Measurements from ENCODE around the gene SLC27A5.
"Not testable (repeated sequence)": the region's sequence is repeated elsewhere in the genome, so short reads cannot be mapped to it uniquely, and the experiment has no call there.

Gene SLC27A5

GRCh38 chr19:58474291-58474996 is 37.3 kb downstream of the SLC27A5 start:
- ATAC-seq (no peak), DNase-seq (no peak)
- Mint-ChIP-seq H3K4me1 (peaks cover 45% of the 10 kb centered on the region), H3K27ac (no peak overlapping the region), H3K9me3 (no peaks in the 10 kb centered on the region), H3K27me3 (no peaks in the 10 kb centered on the region), H3K4me3 (peak overlapping the region; percentile 85 to 92)

GRCh38 chr19:58473775-58474174 is 38.0 kb downstream of the SLC27A5 start:
- ATAC-seq (no peak), DNase-seq (no peak)
- Mint-ChIP-seq H3K4me1 (peaks cover 50% of the 10 kb centered on the region), H3K9me3 (no peaks in the 10 kb centered on the region), H3K4me3 (no peak overlapping the region), H3K27ac (no peak overlapping the region), H3K27me3 (no peaks in the 10 kb centered on the region)

GRCh38 chr19:58471736-58472135 is 40.1 kb downstream of the SLC27A5 start:
- H3K27ac Mint-ChIP-seq: no peak overlapping the region
- no peak overlapping the region for H3K4me3 Mint-ChIP-seq
- DNase-seq (no peak), ATAC-seq (no peak)
- peaks cover 51% of the 10 kb centered on the region for H3K4me1 Mint-ChIP-seq
- H3K27me3 Mint-ChIP-seq: no peaks in the 10 kb centered on the region
- H3K9me3 Mint-ChIP-seq: no peaks in the 10 kb centered on the region

- peaks cover 50% of the 10 kb centered on the region for H3K4me1 Mint-ChIP-seq
- not testable (repeated sequence) for H3K27me3 Mint-ChIP-seq, ATAC-seq, H3K27ac Mint-ChIP-seq, DNase-seq, H3K9me3 Mint-ChIP-seq, H3K4me3 Mint-ChIP-seq
These were observed 40.8 kb downstream of the SLC27A5 start for GRCh38 chr19:58470837-58471543.

- Mint-ChIP-seq H3K9me3 (no peaks in the 10 kb centered on the region), H3K4me1 (peaks cover 37% of the 10 kb centered on the region), H3K27ac (peak overlapping the region in 1 of 2 donors; percentile 48), H3K4me3 (no peak overlapping the region), H3K27me3 (no peaks in the 10 kb centered on the region)
- ATAC-seq (no peak), DNase-seq (no peak)
These were observed 42.4 kb downstream of the SLC27A5 start for GRCh38 chr19:58469241-58470013.

GRCh38 chr19:58468216-58468839 is 43.5 kb downstream of the SLC27A5 start:
- peak overlapping the region in 1 of 2 donors; percentile 31 for H3K27ac Mint-ChIP-seq
- DNase-seq: no peak
- no peaks in the 10 kb centered on the region for H3K27me3 Mint-ChIP-seq
- H3K4me3 Mint-ChIP-seq: peak overlapping the region; percentile 82 to 97
- ATAC-seq: no peak
- peaks cover 26% of the 10 kb centered on the region for H3K4me1 Mint-ChIP-seq
- no peaks in the 10 kb centered on the region for H3K9me3 Mint-ChIP-seq

GRCh38 chr19:58466760-58467589 is 44.8 kb downstream of the SLC27A5 start, which contains the start of gene ZNF324:
Gene ZNF324, plus strand, starts transcription at chr19:58467080. Its CDS starts 2,106 bp downstream, at chr19:58469186.
- H3K4me1 Mint-ChIP-seq: peaks cover 26% of the 10 kb centered on the region
- DNase-seq: peak; percentile 93 to 97
- H3K4me3 Mint-ChIP-seq: peak within 1 kb of the TSS; percentile 82 to 97
- H3K27me3 Mint-ChIP-seq: no peaks in the 10 kb centered on the region
- peak; percentile 98 for ATAC-seq
- H3K9me3 Mint-ChIP-seq: no peaks in the 10 kb centered on the region
- peak within 1 kb of the TSS; percentile 86 to 94 for H3K27ac Mint-ChIP-seq

GRCh38 chr19:58466089-58466759 is 45.6 kb downstream of the SLC27A5 start:
- ATAC-seq: peak; percentile 36
- Mint-ChIP-seq H3K4me1 (peaks cover 26% of the 10 kb centered on the region), H3K27me3 (no peaks in the 10 kb centered on the region), H3K4me3 (peak overlapping the region; percentile 82 to 97), H3K27ac (no peak overlapping the region), H3K9me3 (no peaks in the 10 kb centered on the region)
- no peak for DNase-seq

GRCh38 chr19:58460039-58460438 is 51.8 kb downstream of the SLC27A5 start:
- Mint-ChIP-seq H3K4me3 (no peak overlapping the region), H3K27me3 (no peaks in the 10 kb centered on the region), H3K27ac (no peak overlapping the region), H3K9me3 (no peaks in the 10 kb centered on the region), H3K4me1 (no peaks in the 10 kb centered on the region)
- ATAC-seq (no peak), DNase-seq (no peak)

- H3K27me3 Mint-ChIP-seq: peaks cover 3% of the 10 kb centered on the region
- H3K27ac Mint-ChIP-seq: no peak overlapping the region
- ATAC-seq: no peak
- H3K9me3 Mint-ChIP-seq: no peaks in the 10 kb centered on the region
- DNase-seq: no peak
- H3K4me1 Mint-ChIP-seq: peaks cover 30% of the 10 kb centered on the region
- H3K4me3 Mint-ChIP-seq: no peak overlapping the region
These were observed 55.7 kb downstream of the SLC27A5 start for GRCh38 chr19:58456111-58456510.

GRCh38 chr19:58455306-58455705 is 56.5 kb downstream of the SLC27A5 start:
- H3K4me3 Mint-ChIP-seq: no peak overlapping the region
- no peak overlapping the region for H3K27ac Mint-ChIP-seq
- no peak for ATAC-seq
- peaks cover 11% of the 10 kb centered on the region for H3K27me3 Mint-ChIP-seq
- peaks cover 37% of the 10 kb centered on the region for H3K4me1 Mint-ChIP-seq
- no peak for DNase-seq
- H3K9me3 Mint-ChIP-seq: peaks cover 3 to 4% of the 10 kb centered on the region in 2 donors

- Mint-ChIP-seq H3K27ac (no peak overlapping the region), H3K4me3 (no peak overlapping the region)
These were observed 58.0 kb downstream of the SLC27A5 start for GRCh38 chr19:58453743-58454142.

GRCh38 chr19:58451358-58452101 is 60.3 kb downstream of the SLC27A5 start, which contains the start of gene ZNF324B:
Gene ZNF324B, plus strand, starts transcription at chr19:58451622. Its CDS starts 2,080 bp downstream, at chr19:58453702.
- Mint-ChIP-seq H3K4me3 (peak within 1 kb of the TSS; percentile 95 to 96), H3K9me3 (peaks cover 24 to 26% of the 10 kb centered on the region in 2 donors), H3K27me3 (peaks cover 28% of the 10 kb centered on the region), H3K4me1 (peaks cover 37% of the 10 kb centered on the region), H3K27ac (peak within 1 kb of the TSS in 1 of 2 donors; percentile 77)
- DNase-seq: peak; percentile 91 to 96
- peak; percentile 98 for ATAC-seq

More at GRCh38 chr19:58453743-58454142, 58.0 kb downstream of the SLC27A5 start:
- DNase-seq: no peak
- Mint-ChIP-seq H3K9me3 (peaks cover 10 to 16% of the 10 kb centered on the region in 2 donors), H3K27me3 (peaks cover 11% of the 10 kb centered on the region), H3K4me1 (peaks cover 37% of the 10 kb centered on the region)
- no peak for ATAC-seq
